Activated CD4-positive, alpha-beta T cell treated with anti-CD3 and anti-CD28 coated beads, Interleukin-2, amount 10 ng/mL, durations not matched to agents 7 days and 5 days (primary cell): ENCODE data around the gene GPR50. TPM values are rescaled to one million over a fixed set of nuclear protein-coding genes. Genes with fewer than 3 reads are reported as not detected.

Source experiments
- CTCF ChIA-PET: fragments of 350-600 bp; sonication (Branson Sonifier 250); formaldehyde crosslinking; loops from one replicate; lab custom pipeline; 2021; ENCODE audit warnings: antibody characterized with exemption; lab: Charles Lee
- POLR2A ChIA-PET: fragments of 350-600 bp; sonication (Branson Sonifier 250); formaldehyde crosslinking; loops from one replicate; lab custom pipeline; 2021; ENCODE audit warnings: antibody characterized with exemption; lab: Charles Lee
- DNase-seq: peaks from one replicate; pipeline ENCODE4 v3.0.0-alpha.2; 2020
- H3K27ac Mint-ChIP-seq: one replicate; pipeline ENCODE4 v1.8.0; 2021; ENCODE audit warnings: mild to moderate bottlenecking, moderate library complexity, mixed read lengths
- H3K27me3 Mint-ChIP-seq: one replicate; pipeline ENCODE4 v1.8.0; 2021; ENCODE audit warnings: mixed read lengths
- H3K36me3 Mint-ChIP-seq: one replicate; pipeline ENCODE4 v1.8.0; 2021; ENCODE audit warnings: low read depth, mixed read lengths
- H3K4me1 Mint-ChIP-seq: one replicate; pipeline ENCODE4 v1.8.0; 2021; ENCODE audit warnings: mixed read lengths
- H3K4me3 Mint-ChIP-seq: one replicate; pipeline ENCODE4 v1.8.0; 2021; ENCODE audit warnings: mild to moderate bottlenecking, moderate library complexity, mixed read lengths
- H3K9me3 Mint-ChIP-seq: one replicate; pipeline ENCODE4 v1.8.0; 2021; ENCODE audit warnings: mixed read lengths
- total RNA-seq, 2 experiments: library from RNA; stranded (reverse); gene quantifications; one replicate each; pipeline ENCODE4 v1.2.3, GENCODE V29; 2021

The GPR50 gene
- total RNA-seq: not detected

DNA sequence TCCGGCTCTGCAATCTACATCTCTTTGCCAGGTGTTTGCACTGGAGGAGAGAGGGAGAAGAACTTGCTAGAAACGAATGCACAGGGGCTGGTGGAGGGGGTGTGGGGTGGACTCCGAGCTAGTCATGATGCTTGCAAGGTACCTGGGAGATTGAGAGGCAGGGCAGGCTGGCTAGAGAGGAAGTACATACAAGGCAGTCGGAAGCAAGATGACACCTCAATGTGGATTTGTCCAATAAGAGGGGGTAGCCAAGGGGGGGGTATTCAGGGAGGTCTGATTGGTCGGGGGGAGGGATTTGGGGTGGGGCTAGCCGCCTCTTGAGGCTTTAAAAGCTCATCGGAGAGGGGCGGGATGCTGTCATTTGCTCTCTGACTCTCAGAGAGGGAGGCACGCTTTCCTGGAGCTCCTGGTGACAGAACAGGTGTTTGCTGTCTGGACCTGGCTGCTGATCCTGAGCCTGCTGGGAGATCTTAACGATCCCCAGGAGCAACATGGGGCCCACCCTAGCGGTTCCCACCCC, at the start of gene GPR50:
Gene GPR50 (plus strand): TSS at position 354 of the 520 bp plus-strand sequence. CDS start 138 bp downstream, at position 492.
- no peaks in the 10 kb centered on the region for H3K9me3 Mint-ChIP-seq
- ChIA-PET POLR2A (no interaction called here), CTCF (no interaction called here)
- no peak within 1 kb of the TSS for H3K27ac Mint-ChIP-seq
- H3K36me3 Mint-ChIP-seq: no peaks in the 10 kb centered on the region
- peaks cover 54% of the 10 kb centered on the region for H3K27me3 Mint-ChIP-seq
- H3K4me3 Mint-ChIP-seq: no peak within 1 kb of the TSS
- H3K4me1 Mint-ChIP-seq: no peaks in the 10 kb centered on the region
- no peak for DNase-seq

DNA sequence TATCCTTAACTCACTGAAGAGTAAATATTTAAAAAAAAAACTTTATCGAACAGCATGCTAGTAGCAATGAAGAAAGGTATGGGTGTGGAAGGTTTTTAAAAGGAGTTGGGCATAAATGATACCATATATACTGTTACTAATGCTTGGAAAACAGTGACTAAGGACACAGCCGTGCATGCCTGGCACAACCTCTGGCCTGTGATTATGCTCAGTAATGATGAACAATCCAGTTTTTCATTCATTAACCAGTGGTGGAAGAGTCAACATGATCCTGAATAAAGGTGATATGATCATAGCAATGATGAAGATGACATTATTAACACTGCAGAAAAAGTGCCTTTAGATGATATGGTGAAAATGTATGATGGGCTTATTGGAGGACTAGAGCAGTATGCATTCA, 43.9 kb upstream of the GPR50 start:
- no peak overlapping the region for H3K27ac Mint-ChIP-seq

DNA sequence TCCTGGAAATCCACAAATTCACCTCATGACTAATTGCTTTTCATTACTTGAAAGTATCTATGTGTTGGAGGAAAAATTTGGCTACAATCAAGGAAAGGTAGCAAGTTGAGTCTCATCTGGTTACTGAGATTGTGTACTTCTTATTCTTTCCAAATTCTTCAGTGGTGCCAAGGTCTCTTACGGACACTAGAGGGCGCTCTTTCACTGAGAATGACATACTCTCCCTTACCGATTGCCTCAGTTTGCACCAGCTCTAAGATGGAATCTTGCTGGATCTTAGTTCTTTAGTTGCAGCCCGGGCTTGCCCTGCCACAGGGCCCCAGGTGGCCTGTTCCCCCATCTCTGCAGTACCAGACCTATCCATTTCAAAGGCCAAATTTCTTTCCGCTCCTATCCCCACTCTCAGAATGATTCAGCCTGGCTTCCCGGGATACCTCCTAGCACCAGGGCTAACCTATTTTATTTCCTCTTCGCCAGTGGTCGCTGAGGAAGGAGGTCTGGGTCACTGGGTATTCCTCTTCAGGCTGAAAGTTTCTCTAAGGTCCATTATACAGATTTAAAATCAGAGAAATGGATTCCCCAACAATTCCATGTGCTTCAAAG, 24.6 kb upstream of the GPR50 start:
- Mint-ChIP-seq H3K4me1 (no peaks in the 10 kb centered on the region), H3K27me3 (peaks cover 17% of the 10 kb centered on the region), H3K36me3 (no peaks in the 10 kb centered on the region), H3K4me3 (no peak overlapping the region), H3K9me3 (no peaks in the 10 kb centered on the region), H3K27ac (no peak overlapping the region)
- peak; percentile 37 for DNase-seq
- CTCF ChIA-PET: interaction anchor here (1.1 kb wide), 1 partner anchor 13 kb away, joined by 3 read pairs; no protein-coding TSS in a partner anchor
- POLR2A ChIA-PET: no interaction called here

More for the DNA sequence above, 43.9 kb upstream of the GPR50 start:
- Mint-ChIP-seq H3K4me1 (no peaks in the 10 kb centered on the region), H3K9me3 (no peaks in the 10 kb centered on the region), H3K27me3 (peaks cover 4% of the 10 kb centered on the region), H3K36me3 (no peaks in the 10 kb centered on the region), H3K4me3 (no peak overlapping the region)
- no peak for DNase-seq
- ChIA-PET CTCF (no interaction called here), POLR2A (no interaction called here)

DNA sequence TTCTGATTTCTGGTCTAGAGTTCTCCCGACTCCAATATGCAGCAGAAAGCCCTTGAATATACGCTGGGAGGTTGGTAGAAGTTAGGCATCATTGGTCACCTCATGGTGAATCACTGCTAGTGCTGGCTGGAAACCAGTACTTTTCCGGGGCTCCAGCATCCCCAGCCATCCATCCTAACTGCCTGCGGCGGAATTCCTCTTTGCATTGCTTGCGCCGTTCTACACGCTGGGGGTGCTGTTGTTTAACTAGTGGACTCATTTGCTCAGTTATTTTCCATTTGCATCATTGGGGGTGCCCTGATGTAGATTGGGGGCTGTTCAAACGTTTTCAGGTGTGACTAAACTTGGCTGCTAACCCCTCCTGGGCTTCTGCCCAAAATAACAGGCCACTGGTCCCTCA, 23.3 kb upstream of the GPR50 start:
- H3K4me1 Mint-ChIP-seq: no peaks in the 10 kb centered on the region
- no peak for DNase-seq
- no peak overlapping the region for H3K27ac Mint-ChIP-seq
- H3K4me3 Mint-ChIP-seq: no peak overlapping the region
- peaks cover 10% of the 10 kb centered on the region for H3K27me3 Mint-ChIP-seq
- no peaks in the 10 kb centered on the region for H3K9me3 Mint-ChIP-seq
- H3K36me3 Mint-ChIP-seq: no peaks in the 10 kb centered on the region
- ChIA-PET POLR2A (no interaction called here), CTCF (no interaction called here)

DNA sequence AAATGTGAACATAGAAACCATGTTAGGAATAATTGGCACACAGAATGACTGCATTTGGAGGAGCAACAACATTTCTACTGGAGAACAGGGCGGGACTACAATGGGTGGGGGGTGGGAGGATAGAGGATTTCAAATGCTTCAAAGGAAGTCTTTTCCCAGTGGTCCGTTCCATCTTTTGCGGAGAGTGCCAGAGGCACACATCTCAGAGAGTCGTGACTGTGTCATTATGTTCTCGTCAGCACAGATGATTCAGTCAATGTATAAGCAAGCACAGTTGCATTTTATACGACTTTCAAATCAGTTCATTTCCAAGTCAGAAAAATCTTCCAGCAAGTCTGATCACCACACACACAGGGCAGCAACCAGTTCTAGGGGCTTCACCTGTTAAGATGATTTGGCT, 22.7 kb upstream of the GPR50 start:
- Mint-ChIP-seq H3K36me3 (no peaks in the 10 kb centered on the region), H3K27ac (no peak overlapping the region), H3K4me3 (no peak overlapping the region), H3K27me3 (peaks cover 10% of the 10 kb centered on the region), H3K4me1 (no peaks in the 10 kb centered on the region), H3K9me3 (no peaks in the 10 kb centered on the region)
- ChIA-PET POLR2A (no interaction called here), CTCF (no interaction called here)
- no peak for DNase-seq

DNA sequence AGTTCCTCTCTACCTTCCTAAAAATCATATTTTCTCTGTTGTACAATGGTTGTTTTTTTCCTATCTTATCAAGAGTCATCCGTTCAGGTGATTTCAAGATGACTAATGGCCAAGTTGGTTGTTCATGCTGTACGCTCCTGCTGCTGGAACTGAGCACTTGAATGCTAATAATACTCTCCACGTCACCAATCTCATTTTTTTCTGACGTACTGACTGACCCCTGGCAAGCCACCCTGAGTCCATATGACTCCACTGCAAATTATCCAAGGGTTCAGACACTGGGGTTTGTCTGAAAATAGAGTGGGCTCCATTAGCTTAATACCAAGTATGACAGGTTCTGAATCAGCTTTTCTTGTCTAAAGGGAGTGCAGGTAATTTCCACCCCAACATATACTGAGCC, 21.1 kb upstream of the GPR50 start:
- Mint-ChIP-seq H3K27me3 (peaks cover 3% of the 10 kb centered on the region), H3K27ac (no peak overlapping the region), H3K4me1 (no peaks in the 10 kb centered on the region), H3K4me3 (no peak overlapping the region), H3K9me3 (no peaks in the 10 kb centered on the region), H3K36me3 (no peaks in the 10 kb centered on the region)
- POLR2A ChIA-PET: no interaction called here
- CTCF ChIA-PET: interaction anchor here (0.6 kb wide), 1 partner anchor 206 kb away, joined by 3 read pairs; no protein-coding TSS in a partner anchor
- DNase-seq: no peak

DNA sequence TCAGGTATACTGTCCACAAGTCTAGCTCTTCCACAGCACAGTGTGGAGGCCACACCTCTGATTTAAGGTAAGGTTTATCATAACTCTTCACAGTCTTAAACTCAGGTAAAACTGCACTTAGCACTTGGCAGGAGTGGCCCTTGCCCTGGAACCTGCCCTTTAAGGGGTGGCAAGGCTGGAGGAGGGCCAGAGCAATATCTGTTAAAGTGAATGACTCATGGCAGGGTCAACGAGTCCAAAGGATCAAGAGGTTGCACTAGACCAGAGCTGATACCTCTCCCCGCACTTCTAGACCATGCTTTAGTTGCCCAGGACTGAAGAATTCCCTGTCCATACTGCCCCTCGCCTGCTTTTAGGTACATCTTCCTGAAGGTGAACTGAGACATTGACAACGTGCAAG, 14.7 kb upstream of the GPR50 start:
- H3K9me3 Mint-ChIP-seq: no peaks in the 10 kb centered on the region
- H3K27me3 Mint-ChIP-seq: no peaks in the 10 kb centered on the region
- CTCF ChIA-PET: interaction anchor here (1.1 kb wide), 1 partner anchor 44 kb away, joined by 3 read pairs; no protein-coding TSS in a partner anchor
- POLR2A ChIA-PET: no interaction called here
- DNase-seq: no peak
- no peak overlapping the region for H3K4me3 Mint-ChIP-seq
- H3K4me1 Mint-ChIP-seq: no peaks in the 10 kb centered on the region
- no peaks in the 10 kb centered on the region for H3K36me3 Mint-ChIP-seq
- no peak overlapping the region for H3K27ac Mint-ChIP-seq

DNA sequence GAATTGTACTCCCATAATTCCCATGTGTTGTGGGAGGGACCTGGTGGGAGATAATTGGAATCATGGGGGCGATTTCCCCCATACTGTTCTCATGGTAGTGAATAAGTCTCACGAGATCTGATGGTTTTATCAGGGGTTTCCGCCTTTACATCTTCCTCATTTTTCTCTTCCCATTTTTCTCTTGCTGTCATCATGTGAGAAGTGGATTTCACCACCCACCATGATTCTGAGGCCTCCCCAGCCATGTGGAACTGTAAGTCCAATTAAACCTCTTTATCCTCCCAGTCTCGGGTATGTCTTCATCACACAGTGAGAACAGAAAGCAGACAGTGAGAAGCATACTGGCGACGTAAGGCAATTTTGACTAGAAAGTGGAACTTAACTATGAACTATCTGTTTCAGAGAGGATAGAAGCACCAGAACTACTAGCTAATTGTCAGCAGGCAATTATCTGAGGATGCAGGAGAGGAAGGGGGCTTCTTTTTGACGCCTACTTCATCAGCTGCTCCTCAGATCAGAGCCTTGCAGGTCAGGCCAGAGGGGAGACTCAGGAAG, 8.5 kb upstream of the GPR50 start:
- Mint-ChIP-seq H3K9me3 (no peaks in the 10 kb centered on the region), H3K4me1 (no peaks in the 10 kb centered on the region), H3K4me3 (no peak overlapping the region), H3K27ac (no peak overlapping the region), H3K27me3 (peaks cover 6% of the 10 kb centered on the region), H3K36me3 (no peaks in the 10 kb centered on the region)
- ChIA-PET POLR2A (no interaction called here), CTCF (no interaction called here)
- DNase-seq: no peak

DNA sequence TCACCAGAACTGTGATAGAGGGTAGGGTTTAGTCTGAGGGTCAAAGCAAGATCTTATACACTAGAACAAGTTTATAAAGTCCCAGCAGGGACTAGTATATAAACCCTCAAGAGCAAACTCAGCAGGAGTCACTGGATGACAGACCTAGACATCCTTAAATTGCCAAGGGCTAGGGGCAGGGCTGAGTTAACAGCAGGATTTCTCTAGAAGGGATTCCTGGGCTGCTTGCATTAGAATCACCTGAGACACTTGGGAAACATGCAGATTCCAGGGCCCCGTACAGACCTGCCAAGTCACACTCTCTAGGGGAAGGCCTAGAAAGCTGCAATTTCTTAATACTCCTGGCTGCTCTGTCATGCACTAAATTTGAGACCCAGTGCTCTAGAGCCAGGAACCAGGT, 6.6 kb upstream of the GPR50 start:
- DNase-seq: no peak
- H3K27me3 Mint-ChIP-seq: peaks cover 11% of the 10 kb centered on the region
- H3K4me1 Mint-ChIP-seq: no peaks in the 10 kb centered on the region
- H3K36me3 Mint-ChIP-seq: no peaks in the 10 kb centered on the region
- no peak overlapping the region for H3K4me3 Mint-ChIP-seq
- H3K9me3 Mint-ChIP-seq: no peaks in the 10 kb centered on the region
- ChIA-PET POLR2A (no interaction called here), CTCF (no interaction called here)
- no peak overlapping the region for H3K27ac Mint-ChIP-seq

DNA sequence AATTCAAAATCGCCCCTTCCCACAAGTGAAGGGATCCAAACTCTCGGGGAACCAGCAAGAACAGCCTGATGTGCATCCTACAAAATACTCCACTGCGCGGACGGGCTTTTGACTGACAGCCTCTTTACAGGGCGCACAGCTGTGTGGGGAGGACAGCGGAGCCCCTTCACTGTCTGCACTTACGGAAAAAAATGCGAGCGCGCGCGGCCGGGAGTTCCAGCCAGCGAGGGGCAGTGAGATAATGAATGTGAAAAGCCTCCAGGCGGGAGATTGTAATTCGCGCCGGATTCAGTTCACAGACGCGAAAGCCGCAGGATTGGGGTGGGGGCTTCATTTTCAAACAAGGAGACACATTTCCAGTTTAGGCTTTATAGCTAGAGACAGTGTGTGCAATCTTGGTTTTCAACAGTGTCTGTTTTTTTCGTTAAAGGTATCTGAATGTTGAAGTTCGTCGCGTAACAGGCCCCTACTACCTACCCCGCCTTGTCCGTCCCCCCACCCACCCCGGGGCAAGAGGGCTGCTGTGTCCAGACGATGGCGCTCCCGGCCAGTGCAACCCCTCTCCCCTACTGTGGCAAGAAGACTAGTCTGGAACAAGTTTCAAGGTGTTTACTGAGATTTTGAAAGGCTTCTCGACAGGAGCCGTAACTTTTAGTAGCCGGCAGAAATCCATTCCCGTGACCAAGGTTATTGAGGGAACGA, 1.7 kb upstream of the GPR50 start:
- H3K4me1 Mint-ChIP-seq: no peaks in the 10 kb centered on the region
- no peak overlapping the region for H3K4me3 Mint-ChIP-seq
- H3K9me3 Mint-ChIP-seq: no peaks in the 10 kb centered on the region
- POLR2A ChIA-PET: no interaction called here
- H3K27me3 Mint-ChIP-seq: peaks cover 46% of the 10 kb centered on the region
- CTCF ChIA-PET: no interaction called here
- H3K36me3 Mint-ChIP-seq: no peaks in the 10 kb centered on the region
- DNase-seq: no peak
- no peak overlapping the region for H3K27ac Mint-ChIP-seq

DNA sequence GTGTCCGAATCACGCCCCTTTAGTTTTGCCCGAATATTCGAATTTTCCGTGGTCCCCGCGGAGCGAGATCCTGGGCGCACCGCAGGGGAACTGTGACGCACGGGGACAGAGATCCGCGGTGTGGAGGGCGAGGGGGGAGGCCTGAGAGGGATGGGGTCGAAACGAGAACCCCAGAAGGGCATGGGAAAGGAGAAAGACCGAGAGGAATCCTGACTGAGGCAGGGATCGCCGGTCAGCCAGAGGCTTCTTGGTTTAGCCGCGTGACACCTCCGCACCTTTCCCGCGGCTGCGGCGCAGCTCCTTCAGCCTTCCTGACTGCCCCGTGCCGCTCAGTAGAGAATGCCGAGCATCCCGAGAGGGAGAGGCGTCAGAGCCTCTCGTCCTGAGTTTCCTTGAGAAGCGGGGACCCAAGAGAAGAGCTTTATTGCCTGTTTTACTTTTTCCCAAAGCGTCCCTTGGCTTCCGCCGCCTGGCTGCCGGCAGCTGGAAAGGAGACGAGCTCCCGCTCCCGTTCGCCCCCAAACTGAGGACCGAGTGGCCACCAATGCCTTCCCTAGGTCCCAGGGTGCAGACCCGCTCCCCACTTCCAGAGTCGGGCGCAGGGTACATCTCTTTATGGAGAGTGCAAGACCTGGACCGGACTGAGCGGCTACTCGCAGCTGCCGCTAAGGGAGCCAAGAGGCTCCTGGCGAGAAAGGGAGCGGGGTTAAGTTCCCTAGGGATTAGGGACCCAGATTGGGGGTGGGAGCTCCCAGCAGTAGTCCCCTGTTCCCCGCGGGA, 911 bp upstream of the GPR50 start:
- Mint-ChIP-seq H3K27ac (no peak overlapping the region), H3K4me1 (no peaks in the 10 kb centered on the region), H3K36me3 (no peaks in the 10 kb centered on the region), H3K27me3 (peaks cover 52% of the 10 kb centered on the region), H3K4me3 (no peak overlapping the region), H3K9me3 (no peaks in the 10 kb centered on the region)
- DNase-seq: no peak
- ChIA-PET POLR2A (no interaction called here), CTCF (no interaction called here)

DNA sequence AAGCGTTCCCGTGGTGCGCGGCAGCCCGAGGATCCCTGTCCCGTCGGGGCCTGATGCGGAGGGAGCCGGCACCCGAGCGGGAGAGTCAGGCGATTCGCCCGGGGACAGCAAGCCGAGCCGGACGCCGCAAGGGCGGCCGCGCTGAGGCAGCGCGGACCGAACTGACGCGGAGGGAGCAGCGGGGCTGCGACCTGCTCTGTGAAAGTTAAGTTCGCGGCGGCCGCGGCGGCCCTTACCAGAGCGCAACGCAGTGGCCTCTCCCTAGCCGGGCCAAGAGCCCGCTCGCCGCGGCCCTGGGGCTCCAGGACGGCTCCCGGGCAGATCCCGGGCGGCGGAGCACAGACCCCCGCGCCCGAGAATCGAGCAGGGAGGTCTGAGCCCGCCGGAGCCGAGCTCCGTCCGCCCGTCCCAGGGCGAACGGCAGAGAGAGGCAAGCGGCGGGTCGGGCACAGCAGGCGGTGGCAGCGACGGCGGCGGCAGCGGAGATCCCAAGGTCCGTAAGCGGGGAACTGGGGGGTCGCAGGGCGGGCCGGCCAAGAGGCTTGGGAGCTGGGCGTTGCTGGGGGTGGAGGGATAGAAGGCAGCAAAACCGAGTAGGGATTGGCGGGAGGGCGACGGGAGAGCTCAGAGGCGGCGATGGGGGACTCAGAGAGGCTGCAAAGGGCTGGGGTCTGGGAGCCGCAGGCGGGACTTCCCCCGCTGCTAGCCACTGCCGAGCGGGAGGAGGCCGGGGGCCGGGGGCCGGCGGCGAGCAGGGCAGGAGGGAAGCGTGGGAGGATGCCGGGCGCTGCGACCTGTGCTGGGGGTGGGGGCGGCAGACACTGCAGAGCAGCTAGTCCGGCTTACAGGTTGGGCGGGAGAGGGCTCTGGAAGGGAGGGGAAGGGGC, 1.0 kb downstream of the GPR50 start:
- Mint-ChIP-seq H3K9me3 (no peaks in the 10 kb centered on the region), H3K36me3 (no peaks in the 10 kb centered on the region), H3K4me3 (no peak overlapping the region), H3K27me3 (peaks cover 61% of the 10 kb centered on the region), H3K27ac (no peak overlapping the region), H3K4me1 (no peaks in the 10 kb centered on the region)
- CTCF ChIA-PET: no interaction called here
- DNase-seq: no peak
- POLR2A ChIA-PET: no interaction called here
